Neural cell (in vitro differentiated cells): ENCODE results near the gene CAPN15. TPM values are rescaled to one million over a fixed set of nuclear protein-coding genes. Genes with fewer than 3 reads are reported as not detected.

Experiments used
- H2AFZ ChIP-seq: fragments of 200-600, 300-800 bp; sonication (generic), shearing (Covaris generic); 2 replicates; pipeline ENCODE4 v1.6.0; 2014; ENCODE audit warnings: low read depth, mild to moderate bottlenecking, antibody characterized with exemption, low read length, moderate library complexity
- H3F3A ChIP-seq: fragments of 200-600 bp; shearing (Covaris generic); 2 replicates; pipeline ENCODE4 v1.6.1; 2016; ENCODE audit warnings: mild to moderate bottlenecking, moderate library complexity, mixed read lengths, antibody characterized with exemption, low read length; ENCODE audit not compliant: insufficient read depth, poor library complexity, severe bottlenecking
- H3K27ac ChIP-seq: fragments of 200-600, 300-800 bp; sonication (generic), shearing (Covaris generic); 2 replicates; pipeline ENCODE4 v1.5.1; 2014; ENCODE audit warnings: mild to moderate bottlenecking, low read length, moderate library complexity
- H3K27me3 ChIP-seq: fragments of 300-800, 200-600 bp; sonication (generic), shearing (Covaris generic); 2 replicates; pipeline ENCODE4 v1.6.0; 2014; ENCODE audit warnings: mild to moderate bottlenecking, low read depth, low read length, moderate library complexity; ENCODE audit not compliant: insufficient read depth
- H3K36me3 ChIP-seq: fragments of 300-800, 200-600 bp; sonication (generic), shearing (Covaris generic); 2 replicates; pipeline ENCODE4 v1.5.1; 2014; ENCODE audit warnings: mild to moderate bottlenecking, antibody characterized with exemption, low read length, moderate library complexity; ENCODE audit not compliant: insufficient read depth
- H3K4me2 ChIP-seq: fragments of 300-800, 200-600 bp; sonication (generic), shearing (Covaris generic); 2 replicates; pipeline ENCODE4 v1.6.0; 2014; ENCODE audit warnings: mild to moderate bottlenecking, low read length
- H3K4me3 ChIP-seq: fragments of 300-800, 200-600 bp; sonication (generic), shearing (Covaris generic); 2 replicates; pipeline ENCODE4 v1.5.1; 2014; ENCODE audit warnings: mild to moderate bottlenecking, low read length, moderate library complexity
- H3K79me2 ChIP-seq: fragments of 200-600 bp; shearing (Covaris generic); replicated peaks from 2 replicates; pipeline ENCODE4 v1.6.0; 2014; ENCODE audit warnings: mild to moderate bottlenecking, low read length, moderate library complexity; ENCODE audit not compliant: insufficient read depth
- H3K9ac ChIP-seq: fragments of 300-800, 200-600 bp; sonication (generic), shearing (Covaris generic); 2 replicates; pipeline ENCODE4 v1.6.1; 2016; ENCODE audit warnings: mild to moderate bottlenecking, low read length, mixed read lengths
- H3K9me2 ChIP-seq: fragments of 200-600 bp; shearing (Covaris generic); 2 replicates; pipeline ENCODE4 v1.6.1; 2016; ENCODE audit warnings: mild to moderate bottlenecking, low read length, mixed read lengths; ENCODE audit not compliant: insufficient read depth
- H3K9me3 ChIP-seq: fragments of 200-600, 300-800 bp; sonication (generic), shearing (Covaris generic); 2 replicates; pipeline ENCODE4 v1.6.1; 2016; ENCODE audit warnings: mild to moderate bottlenecking, mixed run types, low read length, moderate library complexity, mixed read lengths
- H4K20me1 ChIP-seq: fragments of 200-600 bp; shearing (Covaris generic); 2 replicates; pipeline ENCODE4 v1.6.1; 2016; ENCODE audit warnings: mild to moderate bottlenecking, mixed run types; ENCODE audit not compliant: insufficient read depth
- CTCF ChIP-seq: fragments of 450-650 bp; IDR thresholded peaks from 2 replicates; pipeline ENCODE4 v1.5.1; 2014; ENCODE audit warnings: antibody characterized with exemption, mild to moderate bottlenecking, moderate library complexity; ENCODE audit not compliant: poor library complexity, severe bottlenecking
- EP300 ChIP-seq: fragments of 450-650 bp; conservative IDR thresholded peaks from 2 replicates; pipeline ENCODE4 v1.6.1; 2014; ENCODE audit warnings: antibody characterized with exemption, mild to moderate bottlenecking, moderate library complexity; ENCODE audit not compliant: poor library complexity, severe bottlenecking
- EZH2 ChIP-seq: fragments of 200-600, 300-800 bp; shearing (Covaris generic), sonication (generic); IDR thresholded peaks from 2 replicates; pipeline ENCODE4 v1.6.1; 2014; ENCODE audit warnings: antibody characterized with exemption, low read length, borderline replicate concordance, mild to moderate bottlenecking; ENCODE audit not compliant: insufficient read depth, poor library complexity, severe bottlenecking
- MXI1 ChIP-seq: fragments of 450-650 bp; conservative IDR thresholded peaks from 2 replicates; pipeline ENCODE4 v1.6.1; 2014; ENCODE audit warnings: antibody characterized with exemption, mild to moderate bottlenecking; ENCODE audit not compliant: poor library complexity, severe bottlenecking
- POLR2AphosphoS5 ChIP-seq: IDR thresholded peaks from 2 replicates; pipeline ENCODE4 v1.6.1; 2012
- RAD21 ChIP-seq: fragments of 450-650 bp; conservative IDR thresholded peaks from 2 replicates; pipeline ENCODE4 v1.6.1; 2014; ENCODE audit warnings: antibody characterized with exemption, mild to moderate bottlenecking, moderate library complexity
- REST ChIP-seq: IDR thresholded peaks from 2 replicates; pipeline ENCODE4 v1.6.1; 2012; ENCODE audit warnings: borderline replicate concordance
- SMC3 ChIP-seq: fragments of 450-650 bp; conservative IDR thresholded peaks from 2 replicates; pipeline ENCODE4 v1.6.1; 2014; ENCODE audit warnings: antibody characterized with exemption, mild to moderate bottlenecking, moderate library complexity; ENCODE audit not compliant: poor library complexity
- TAF1 ChIP-seq: IDR thresholded peaks from 2 replicates; pipeline ENCODE4 v1.6.1; 2012; ENCODE audit warnings: low read depth
- polyA plus RNA-seq: library from polyadenylated mRNA; depleted of rRNA; stranded (reverse); fragments of >200 nt; gene quantifications from 2 replicates; pipeline ENCODE4 v1.2.3, GENCODE V29; 2014

Gene CAPN15
- polyA plus RNA-seq, 1 donor from 2014 or later = 11.5 TPM

GRCh38 chr16:522320-523096 lies 5.0 kb upstream of the CAPN15 start:
- Histone ChIP-seq H3K9me3 (no peaks in the 10 kb centered on the region), H3K4me2 (no peak overlapping the region), H3K36me3 (peaks cover 4% of the 10 kb centered on the region), H3K9me2 (no peaks in the 10 kb centered on the region), H3K9ac (no peak overlapping the region), H3K27me3 (no peaks in the 10 kb centered on the region), H3K79me2 (no peaks in the 10 kb centered on the region), H2AFZ (no peak overlapping the region), H4K20me1 (no peaks in the 10 kb centered on the region), H3F3A (no peaks in the 10 kb centered on the region), H3K4me3 (no peak overlapping the region), H3K27ac (no peak overlapping the region)
- TF ChIP-seq REST = no peak
- TF ChIP-seq EP300 = no peak
- no peak for TF ChIP-seq RAD21
- no peak for TF ChIP-seq POLR2AphosphoS5
- TF ChIP-seq CTCF = no peak
- no peak for TF ChIP-seq MXI1
- TF ChIP-seq TAF1 = no peak
- TF ChIP-seq SMC3 = no peak
- no peak for TF ChIP-seq EZH2

GRCh38 chr16:523097-523741 lies 4.3 kb upstream of the CAPN15 start:
- Histone ChIP-seq H3K4me3 (no peak overlapping the region), H2AFZ (no peak overlapping the region), H3K79me2 (no peaks in the 10 kb centered on the region), H3K27me3 (no peaks in the 10 kb centered on the region), H3K4me2 (no peak overlapping the region), H3K9me3 (no peaks in the 10 kb centered on the region), H3K9ac (no peak overlapping the region), H3K9me2 (no peaks in the 10 kb centered on the region), H3K36me3 (peaks cover 4% of the 10 kb centered on the region), H3F3A (no peaks in the 10 kb centered on the region), H4K20me1 (no peaks in the 10 kb centered on the region), H3K27ac (no peak overlapping the region)
- TF ChIP-seq RAD21 (no peak), MXI1 (no peak), POLR2AphosphoS5 (no peak), SMC3 (no peak)
